Mesenchymal stem cell (in vitro differentiated cells and primary cell): Measurements from ENCODE around the gene NKAIN2.
"Not testable (repeated sequence)": the region's sequence is repeated elsewhere in the genome, so short reads cannot be mapped to it uniquely, and the experiment has no call there.

ENCODE experiments used
- DNase-seq: peaks from one replicate; pipeline ENCODE4 v3.0.0-alpha.2; 2013
- H2AFZ ChIP-seq: one replicate; pipeline ENCODE4 v1.6.1; 2013; ENCODE audit warnings: low read depth, mild to moderate bottlenecking, control low read depth, inconsistent platforms, low read length, moderate library complexity
- H2AK5ac ChIP-seq: 2 replicates; pipeline ENCODE4 v1.6.1; 2013; ENCODE audit warnings: low read length, moderate library complexity, mild to moderate bottlenecking, inconsistent platforms; ENCODE audit not compliant: severe bottlenecking
- H2BK120ac ChIP-seq: one replicate; pipeline ENCODE4 v1.6.1; 2013; ENCODE audit warnings: low read depth, mild to moderate bottlenecking, inconsistent platforms, low read length, moderate library complexity
- H2BK12ac ChIP-seq, 2 experiments: one replicate each; pipeline ENCODE4 v1.6.1; 2013; ENCODE audit warnings: inconsistent platforms in 2 of 2, low read length in 2 of 2, mild to moderate bottlenecking in 2 of 2, moderate library complexity in 2 of 2, control low read depth in 1 of 2
- H2BK15ac ChIP-seq: one replicate; pipeline ENCODE4 v1.6.1; 2013; ENCODE audit warnings: mild to moderate bottlenecking, low read depth, inconsistent platforms; ENCODE audit not compliant: poor library complexity, severe bottlenecking
- H2BK5ac ChIP-seq: 2 replicates; pipeline ENCODE4 v1.6.1; 2013; ENCODE audit warnings: low read depth, mild to moderate bottlenecking, low read length, control low read depth, inconsistent platforms; ENCODE audit not compliant: poor library complexity, severe bottlenecking
- H3K14ac ChIP-seq, 2 experiments: one replicate each; pipeline ENCODE4 v1.6.1; 2013; ENCODE audit warnings: inconsistent platforms in 2 of 2, low read length in 2 of 2, control low read depth in 1 of 2, mild to moderate bottlenecking in 1 of 2, moderate library complexity in 1 of 2
- H3K18ac ChIP-seq, 2 experiments: one replicate each; pipeline ENCODE4 v1.6.1; 2013; ENCODE audit warnings: inconsistent platforms in 2 of 2, low read length in 2 of 2, control low read depth in 1 of 2, low read depth in 1 of 2, mild to moderate bottlenecking in 1 of 2
- H3K23ac ChIP-seq, 2 experiments: one replicate each; pipeline ENCODE4 v1.6.1; 2013; ENCODE audit warnings: inconsistent platforms in 2 of 2, low read length in 2 of 2, mild to moderate bottlenecking in 2 of 2, moderate library complexity in 2 of 2, control low read depth in 1 of 2
- H3K27ac ChIP-seq: 2 replicates; pipeline ENCODE4 v1.5.1; 2013; ENCODE audit warnings: mild to moderate bottlenecking, moderate library complexity, low read length, control low read depth, inconsistent platforms; ENCODE audit not compliant: poor library complexity, severe bottlenecking
- H3K27me3 ChIP-seq, 2 experiments: 2 replicates each; pipeline versions ENCODE4 v1.6.1 to v1.7.0; 2013; ENCODE audit warnings: low read length in 2 of 2, mild to moderate bottlenecking in 2 of 2, moderate library complexity in 2 of 2, control low read depth in 1 of 2, inconsistent platforms in 1 of 2; ENCODE audit not compliant: control insufficient read depth in 1 of 2, insufficient read depth in 1 of 2
- H3K36me3 ChIP-seq, 2 experiments: 2 replicates each; pipeline versions ENCODE4 v1.6.1 to v1.7.0; 2013; ENCODE audit warnings: low read length in 2 of 2, control low read depth in 1 of 2, inconsistent platforms in 1 of 2, low read depth in 1 of 2, mild to moderate bottlenecking in 1 of 2; ENCODE audit not compliant: insufficient read depth in 2 of 2, control insufficient read depth in 1 of 2
- H3K4ac ChIP-seq, 2 experiments: one replicate each; pipeline ENCODE4 v1.6.1; 2013; ENCODE audit warnings: inconsistent platforms in 2 of 2, low read length in 2 of 2, mild to moderate bottlenecking in 2 of 2, moderate library complexity in 2 of 2, control low read depth in 1 of 2, low read depth in 1 of 2
- H3K4me1 ChIP-seq: 2 replicates; pipeline ENCODE4 v1.6.1; 2013; ENCODE audit warnings: low read depth, low read length, control low read depth; ENCODE audit not compliant: control insufficient read depth, insufficient read depth
- H3K4me2 ChIP-seq: 2 replicates; pipeline ENCODE4 v1.6.1; 2013; ENCODE audit warnings: low read length, mild to moderate bottlenecking, inconsistent platforms; ENCODE audit not compliant: poor library complexity, severe bottlenecking
- H3K4me3 ChIP-seq, 2 experiments: 2 replicates each; pipeline versions ENCODE4 v1.5.1 to v1.7.0; 2013; ENCODE audit warnings: low read length in 2 of 2, mild to moderate bottlenecking in 2 of 2, control low read depth in 1 of 2, low read depth in 1 of 2; ENCODE audit not compliant: insufficient read depth in 1 of 2
- H3K79me1 ChIP-seq: replicated peaks from 2 replicates; pipeline ENCODE4 v1.6.1; 2013; ENCODE audit warnings: mild to moderate bottlenecking, control low read depth, low read length, inconsistent platforms; ENCODE audit not compliant: poor library complexity, severe bottlenecking
- H3K9ac ChIP-seq: 2 replicates; pipeline ENCODE4 v1.7.0; 2013; ENCODE audit warnings: mild to moderate bottlenecking, low read length, moderate library complexity
- H3K9me3 ChIP-seq: 2 replicates; pipeline ENCODE4 v1.7.0; 2013; ENCODE audit warnings: mild to moderate bottlenecking, low read length; ENCODE audit not compliant: control insufficient read depth
- H4K8ac ChIP-seq: one replicate; pipeline ENCODE4 v1.6.1; 2013; ENCODE audit warnings: inconsistent platforms, mild to moderate bottlenecking, low read length, moderate library complexity
- H4K91ac ChIP-seq: one replicate; pipeline ENCODE4 v1.6.1; 2013; ENCODE audit warnings: mild to moderate bottlenecking, low read length, inconsistent platforms
- WGBS: methylation state at CpG from one replicate; pipeline ENCODE4 v1.1.7; 2013; ENCODE audit warnings: mixed read lengths; 5-methylcytosine and 5-hydroxymethylcytosine counted together

NKAIN2 gene

GRCh38 chr6:124412657-124413056 is 609.0 kb downstream of the NKAIN2 start:
- not testable (repeated sequence) for H2AFZ ChIP-seq, H3K14ac ChIP-seq, H3K79me1 ChIP-seq, H3K4me2 ChIP-seq, H4K91ac ChIP-seq, H4K8ac ChIP-seq, H3K27me3 ChIP-seq, H2BK15ac ChIP-seq, H3K18ac ChIP-seq, H3K9ac ChIP-seq, H3K4ac ChIP-seq, H3K36me3 ChIP-seq, H3K27ac ChIP-seq, H3K23ac ChIP-seq, H2BK12ac ChIP-seq, DNase-seq, H2BK5ac ChIP-seq, H3K4me1 ChIP-seq, H2AK5ac ChIP-seq, H3K4me3 ChIP-seq, H2BK120ac ChIP-seq
- 80% methylated on average over 6 of the region's 10 CpGs for WGBS
- peaks cover 15% of the 10 kb centered on the region for H3K9me3 ChIP-seq

GRCh38 chr6:124420116-124420840 is 616.6 kb downstream of the NKAIN2 start:
- Histone ChIP-seq H3K14ac (no peak overlapping the region), H3K79me1 (no peaks in the 10 kb centered on the region), H2BK12ac (no peak overlapping the region), H2BK120ac (no peak overlapping the region), H3K27me3 (no peaks in the 10 kb centered on the region), H3K27ac (no peak overlapping the region), H3K9ac (no peak overlapping the region), H4K91ac (no peak overlapping the region), H3K4me3 (no peak overlapping the region), H3K23ac (no peak overlapping the region), H2BK5ac (no peak overlapping the region), H3K9me3 (peaks cover 3% of the 10 kb centered on the region), H2AK5ac (no peak overlapping the region), H4K8ac (no peak overlapping the region), H3K4ac (no peak overlapping the region), H3K4me2 (no peak overlapping the region), H3K36me3 (no peaks in the 10 kb centered on the region), H3K4me1 (no peaks in the 10 kb centered on the region), H3K18ac (no peak overlapping the region), H2AFZ (no peak overlapping the region), H2BK15ac (no peak overlapping the region)
- no peak for DNase-seq
- WGBS, result 73% methylated on average over 1 of the region's 4 CpGs

GRCh38 chr6:124423621-124424020 is 620.0 kb downstream of the NKAIN2 start:
- Histone ChIP-seq H2AK5ac (no peak overlapping the region), H3K9me3 (no peaks in the 10 kb centered on the region), H3K4me2 (no peak overlapping the region), H2BK5ac (no peak overlapping the region), H3K18ac (no peak overlapping the region), H3K23ac (no peak overlapping the region), H4K8ac (no peak overlapping the region), H3K9ac (no peak overlapping the region), H4K91ac (no peak overlapping the region), H3K4me3 (no peak overlapping the region), H3K79me1 (no peaks in the 10 kb centered on the region), H3K4ac (no peak overlapping the region), H3K4me1 (no peaks in the 10 kb centered on the region), H2AFZ (no peak overlapping the region), H3K27me3 (no peaks in the 10 kb centered on the region), H3K27ac (no peak overlapping the region), H2BK12ac (no peak overlapping the region), H2BK120ac (no peak overlapping the region), H3K36me3 (no peaks in the 10 kb centered on the region), H2BK15ac (no peak overlapping the region), H3K14ac (no peak overlapping the region)
- DNase-seq, result no peak
- no CpG with 5 or more reads among the region's 1 CpG for WGBS

GRCh38 chr6:124430740-124431318 is 627.2 kb downstream of the NKAIN2 start:
- no peak overlapping the region for H2BK12ac ChIP-seq

More at GRCh38 chr6:124430740-124431318, 627.2 kb downstream of the NKAIN2 start:
- Histone ChIP-seq H4K8ac (no peak overlapping the region), H3K27me3 (no peaks in the 10 kb centered on the region), H2BK5ac (no peak overlapping the region), H3K23ac (no peak overlapping the region), H3K4me1 (no peaks in the 10 kb centered on the region), H3K18ac (no peak overlapping the region), H3K14ac (no peak overlapping the region), H2BK15ac (no peak overlapping the region), H3K4ac (no peak overlapping the region), H3K9ac (no peak overlapping the region), H3K9me3 (no peaks in the 10 kb centered on the region), H3K79me1 (no peaks in the 10 kb centered on the region), H3K4me3 (no peak overlapping the region), H4K91ac (no peak overlapping the region), H2BK120ac (no peak overlapping the region), H3K36me3 (no peaks in the 10 kb centered on the region), H3K4me2 (no peak overlapping the region), H3K27ac (no peak overlapping the region), H2AFZ (no peak overlapping the region), H2AK5ac (no peak overlapping the region)
- no peak for DNase-seq
- WGBS, result 96% methylated on average over 7 of the region's 7 CpGs
